Panc1 (cell line): Measurements from ENCODE around the gene SLC44A1.

ENCODE experiments used
- CTCF ChIP-seq: fragments of 450-650 bp; IDR thresholded peaks from 2 replicates; pipeline ENCODE4 v1.5.1; 2017; ENCODE audit warnings: mild to moderate bottlenecking
- POLR2AphosphoS5 ChIP-seq: IDR thresholded peaks from 2 replicates; pipeline ENCODE4 v1.6.1; 2012; ENCODE audit warnings: mild to moderate bottlenecking, low read depth, low read length, moderate library complexity

GRCh38 chr9:105390871-105391270, 146.4 kb downstream of the SLC44A1 start:
- no peak for TF ChIP-seq CTCF
- no peak for TF ChIP-seq POLR2AphosphoS5
